Activated T-helper 17 cell treated with anti-CD3 and anti-CD28 coated beads, Interleukin-2, amount 50 U/mL, for 72 hours (primary cell): ENCODE results near the gene EXOC6. TPM values are rescaled to one million over a fixed set of nuclear protein-coding genes. Genes with fewer than 3 reads are reported as not detected.

ENCODE experiments used
- ATAC-seq: fragments of 150-1000 bp; cut with Tn5 transposase; replicated peaks from 2 replicates; pipeline ENCODE4 v1.10.0; 2021; ENCODE audit warnings: mild to moderate bottlenecking, moderate library complexity
- H3K27ac Mint-ChIP-seq: one replicate; pipeline ENCODE4 v1.8.0; 2022; ENCODE audit warnings: mixed read lengths
- H3K27me3 Mint-ChIP-seq: one replicate; pipeline ENCODE4 v1.8.0; 2022; ENCODE audit warnings: mixed read lengths
- H3K36me3 Mint-ChIP-seq: one replicate; pipeline ENCODE4 v1.8.0; 2022; ENCODE audit warnings: low read depth, mild to moderate bottlenecking, mixed read lengths
- H3K4me1 Mint-ChIP-seq: one replicate; pipeline ENCODE4 v1.8.0; 2022; ENCODE audit warnings: mixed read lengths
- H3K4me3 Mint-ChIP-seq: one replicate; pipeline ENCODE4 v1.8.0; 2022; ENCODE audit warnings: mild to moderate bottlenecking, mixed read lengths
- H3K9me3 Mint-ChIP-seq: one replicate; pipeline ENCODE4 v1.8.0; 2022; ENCODE audit warnings: mixed read lengths
- total RNA-seq, 2 donors: library from RNA; stranded (reverse); gene quantifications; one replicate each; pipeline ENCODE4 v1.2.3, GENCODE V29; 2022

The EXOC6 gene
- total RNA-seq = 10 to 100 TPM in 1 of 2 donors, 1 to 10 TPM in 1; 9.8 to 12.1 TPM

GRCh38 chr10:92848441-92849233 is at the start of gene EXOC6:
Gene EXOC6 (plus strand): TSS chr10:92848520. CDS start chr10:92848534, 14 bp downstream.
- H3K4me1 Mint-ChIP-seq = peaks cover 20% of the 10 kb centered on the region
- H3K27ac Mint-ChIP-seq = peak within 1 kb of the TSS; percentile 75
- no peaks in the 10 kb centered on the region for H3K36me3 Mint-ChIP-seq
- no peaks in the 10 kb centered on the region for H3K27me3 Mint-ChIP-seq
- no peaks in the 10 kb centered on the region for H3K9me3 Mint-ChIP-seq
- peak; percentile 78 for ATAC-seq
- H3K4me3 Mint-ChIP-seq = peak within 1 kb of the TSS; percentile 81

- peaks cover 16% of the 10 kb centered on the region for H3K27me3 Mint-ChIP-seq
- no peak overlapping the region for H3K4me3 Mint-ChIP-seq
- ATAC-seq = no peak
- no peak overlapping the region for H3K27ac Mint-ChIP-seq
- no peaks in the 10 kb centered on the region for H3K4me1 Mint-ChIP-seq
- H3K9me3 Mint-ChIP-seq = no peaks in the 10 kb centered on the region
- H3K36me3 Mint-ChIP-seq = no peaks in the 10 kb centered on the region
These were observed 48.8 kb upstream of the EXOC6 start for GRCh38 chr10:92799568-92799967.

GRCh38 chr10:92800134-92800733 is 48.1 kb upstream of the EXOC6 start:
- Mint-ChIP-seq H3K36me3 (no peaks in the 10 kb centered on the region), H3K4me1 (no peaks in the 10 kb centered on the region), H3K9me3 (no peaks in the 10 kb centered on the region), H3K4me3 (no peak overlapping the region), H3K27ac (no peak overlapping the region), H3K27me3 (peaks cover 12% of the 10 kb centered on the region)
- no peak for ATAC-seq

GRCh38 chr10:92801978-92802872 is 46.1 kb upstream of the EXOC6 start:
- Mint-ChIP-seq H3K9me3 (no peaks in the 10 kb centered on the region), H3K4me1 (no peaks in the 10 kb centered on the region), H3K27me3 (peaks cover 7% of the 10 kb centered on the region), H3K4me3 (no peak overlapping the region), H3K36me3 (no peaks in the 10 kb centered on the region), H3K27ac (no peak overlapping the region)
- no peak for ATAC-seq

- H3K27ac Mint-ChIP-seq = no peak overlapping the region
- H3K4me3 Mint-ChIP-seq = no peak overlapping the region
- H3K4me1 Mint-ChIP-seq = no peaks in the 10 kb centered on the region
- H3K27me3 Mint-ChIP-seq = peaks cover 14% of the 10 kb centered on the region
- no peak for ATAC-seq
- H3K36me3 Mint-ChIP-seq = no peaks in the 10 kb centered on the region
- no peaks in the 10 kb centered on the region for H3K9me3 Mint-ChIP-seq
These were observed 38.5 kb upstream of the EXOC6 start for GRCh38 chr10:92809840-92810239.

- ATAC-seq = no peak
- H3K36me3 Mint-ChIP-seq = no peaks in the 10 kb centered on the region
- no peaks in the 10 kb centered on the region for H3K9me3 Mint-ChIP-seq
These were observed 37.3 kb upstream of the EXOC6 start for GRCh38 chr10:92810934-92811532.

GRCh38 chr10:92811986-92812385 is 36.3 kb upstream of the EXOC6 start:
- ATAC-seq = no peak
- no peaks in the 10 kb centered on the region for H3K4me1 Mint-ChIP-seq
- no peak overlapping the region for H3K4me3 Mint-ChIP-seq
- H3K27me3 Mint-ChIP-seq = peaks cover 14% of the 10 kb centered on the region
- no peaks in the 10 kb centered on the region for H3K36me3 Mint-ChIP-seq
- no peaks in the 10 kb centered on the region for H3K9me3 Mint-ChIP-seq
- H3K27ac Mint-ChIP-seq = no peak overlapping the region

More at GRCh38 chr10:92810934-92811532, 37.3 kb upstream of the EXOC6 start:
- Mint-ChIP-seq H3K4me3 (no peak overlapping the region), H3K4me1 (no peaks in the 10 kb centered on the region), H3K27ac (no peak overlapping the region), H3K27me3 (peaks cover 15% of the 10 kb centered on the region)

- H3K27ac Mint-ChIP-seq = no peak overlapping the region
- H3K4me3 Mint-ChIP-seq = no peak overlapping the region
- H3K4me1 Mint-ChIP-seq = no peaks in the 10 kb centered on the region
- no peak for ATAC-seq
- H3K36me3 Mint-ChIP-seq = no peaks in the 10 kb centered on the region
- H3K27me3 Mint-ChIP-seq = peaks cover 12% of the 10 kb centered on the region
- H3K9me3 Mint-ChIP-seq = no peaks in the 10 kb centered on the region
These were observed 34.3 kb upstream of the EXOC6 start for GRCh38 chr10:92813979-92814378.

- Mint-ChIP-seq H3K9me3 (no peaks in the 10 kb centered on the region), H3K36me3 (no peaks in the 10 kb centered on the region), H3K27ac (no peak overlapping the region), H3K4me1 (no peaks in the 10 kb centered on the region), H3K27me3 (peaks cover 12% of the 10 kb centered on the region), H3K4me3 (no peak overlapping the region)
- ATAC-seq = no peak
These were observed 33.5 kb upstream of the EXOC6 start for GRCh38 chr10:92814790-92815189.

GRCh38 chr10:92816091-92816531 is 32.2 kb upstream of the EXOC6 start:
- no peak overlapping the region for H3K27ac Mint-ChIP-seq
- peaks cover 12% of the 10 kb centered on the region for H3K27me3 Mint-ChIP-seq
- H3K4me3 Mint-ChIP-seq = no peak overlapping the region
- H3K4me1 Mint-ChIP-seq = no peaks in the 10 kb centered on the region
- H3K9me3 Mint-ChIP-seq = no peaks in the 10 kb centered on the region
- ATAC-seq = peak; percentile 28
- H3K36me3 Mint-ChIP-seq = no peaks in the 10 kb centered on the region

- H3K27me3 Mint-ChIP-seq = peaks cover under 1% of the 10 kb centered on the region
- H3K36me3 Mint-ChIP-seq = no peaks in the 10 kb centered on the region
- H3K4me3 Mint-ChIP-seq = peak overlapping the region; percentile 8
- ATAC-seq = peak; percentile 64
- H3K9me3 Mint-ChIP-seq = no peaks in the 10 kb centered on the region
- H3K27ac Mint-ChIP-seq = peak overlapping the region; percentile 44
- H3K4me1 Mint-ChIP-seq = peaks cover 11% of the 10 kb centered on the region
These were observed 26.2 kb upstream of the EXOC6 start for GRCh38 chr10:92822060-92822634.

- H3K27ac Mint-ChIP-seq = no peak overlapping the region
These were observed 25.4 kb upstream of the EXOC6 start for GRCh38 chr10:92822964-92823363.

GRCh38 chr10:92826061-92826460 is 22.3 kb upstream of the EXOC6 start:
- Mint-ChIP-seq H3K27ac (no peak overlapping the region), H3K27me3 (no peaks in the 10 kb centered on the region), H3K4me1 (peaks cover 17% of the 10 kb centered on the region), H3K36me3 (no peaks in the 10 kb centered on the region), H3K4me3 (no peak overlapping the region), H3K9me3 (no peaks in the 10 kb centered on the region)
- no peak for ATAC-seq

More at GRCh38 chr10:92822964-92823363, 25.4 kb upstream of the EXOC6 start:
- no peak for ATAC-seq
- Mint-ChIP-seq H3K27me3 (no peaks in the 10 kb centered on the region), H3K4me3 (no peak overlapping the region), H3K36me3 (no peaks in the 10 kb centered on the region), H3K9me3 (no peaks in the 10 kb centered on the region), H3K4me1 (peaks cover 11% of the 10 kb centered on the region)

- H3K27me3 Mint-ChIP-seq = no peaks in the 10 kb centered on the region
- H3K36me3 Mint-ChIP-seq = no peaks in the 10 kb centered on the region
- no peak overlapping the region for H3K4me3 Mint-ChIP-seq
- H3K27ac Mint-ChIP-seq = no peak overlapping the region
- no peak for ATAC-seq
- H3K9me3 Mint-ChIP-seq = no peaks in the 10 kb centered on the region
- H3K4me1 Mint-ChIP-seq = peaks cover 17% of the 10 kb centered on the region
These were observed 21.8 kb upstream of the EXOC6 start for GRCh38 chr10:92826504-92826903.
